ENCODE data around the gene ZNF195.
"Not testable (repeated sequence)": the region's sequence is repeated elsewhere in the genome, so short reads cannot be mapped to it uniquely, and the experiment has no call there.

Gene ZNF195

GRCh38 chr11:3346587-3346986, 32.4 kb downstream of the ZNF195 start:
- DNase-seq = no peak

GRCh38 chr11:3345736-3346135, 33.2 kb downstream of the ZNF195 start:
- no peak for DNase-seq

GRCh38 chr11:3344327-3345174, 34.4 kb downstream of the ZNF195 start:
- no peak for DNase-seq

- DNase-seq = no peak
These were observed 36.2 kb downstream of the ZNF195 start for GRCh38 chr11:3342709-3343108.

DNA sequence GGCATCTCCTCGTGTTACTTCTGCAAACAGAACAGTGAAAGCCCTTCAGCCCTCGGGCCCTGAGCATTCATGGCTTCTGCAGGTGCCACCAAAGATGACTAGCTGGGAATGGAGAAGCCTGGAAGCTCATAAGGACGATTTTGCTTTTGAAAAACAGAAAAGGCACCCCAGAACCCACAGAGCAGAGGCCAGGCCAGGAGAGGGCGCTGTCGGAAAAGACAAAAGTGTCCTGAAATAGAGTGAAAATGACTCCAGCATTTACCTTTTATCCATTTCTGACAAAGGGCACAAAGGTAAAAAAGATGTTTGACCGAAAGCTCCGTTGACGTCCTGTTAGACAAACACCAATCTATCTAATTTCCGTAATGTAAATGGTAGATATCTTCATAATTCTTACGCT, 37.6 kb downstream of the ZNF195 start:
- peak; percentile 6 to 36 for DNase-seq

DNA sequence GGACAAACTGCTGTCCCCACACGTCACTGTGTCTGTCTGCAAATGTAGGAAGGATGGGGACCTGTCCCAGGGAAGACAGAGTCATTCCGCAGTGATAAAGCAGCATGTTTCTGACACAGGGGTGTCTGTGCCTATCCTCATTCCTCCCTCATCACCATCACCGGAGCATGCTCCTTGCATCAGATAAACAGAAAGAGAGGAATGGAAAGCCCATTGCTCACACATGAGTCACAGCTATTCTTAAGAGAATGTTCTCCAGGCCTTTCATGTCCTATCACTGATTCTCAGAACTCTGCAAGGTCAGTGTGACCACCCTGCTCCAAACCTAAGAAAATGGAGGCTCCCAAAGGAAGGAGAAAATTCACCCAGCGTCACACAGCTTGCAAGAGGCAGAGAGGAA, 38.9 kb downstream of the ZNF195 start:
- DNase-seq = no peak

DNA sequence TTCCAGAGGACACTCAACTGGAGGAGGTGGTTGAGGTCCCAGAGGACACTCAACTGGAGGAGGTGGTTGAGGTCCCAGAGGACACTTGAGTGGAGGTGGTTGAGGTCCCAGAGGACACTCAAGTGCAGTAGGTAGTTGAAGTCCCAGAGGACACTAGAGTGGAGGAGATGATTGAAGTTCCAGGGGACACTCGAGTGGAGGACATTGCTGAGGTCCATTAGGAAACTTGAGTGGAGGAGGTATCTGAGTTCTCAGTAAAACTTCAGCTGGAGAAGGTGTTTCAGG, 39.7 kb downstream of the ZNF195 start:
- DNase-seq = no peak

GRCh38 chr11:3338569-3339339, 40.2 kb downstream of the ZNF195 start:
- DNase-seq = no peak

DNA sequence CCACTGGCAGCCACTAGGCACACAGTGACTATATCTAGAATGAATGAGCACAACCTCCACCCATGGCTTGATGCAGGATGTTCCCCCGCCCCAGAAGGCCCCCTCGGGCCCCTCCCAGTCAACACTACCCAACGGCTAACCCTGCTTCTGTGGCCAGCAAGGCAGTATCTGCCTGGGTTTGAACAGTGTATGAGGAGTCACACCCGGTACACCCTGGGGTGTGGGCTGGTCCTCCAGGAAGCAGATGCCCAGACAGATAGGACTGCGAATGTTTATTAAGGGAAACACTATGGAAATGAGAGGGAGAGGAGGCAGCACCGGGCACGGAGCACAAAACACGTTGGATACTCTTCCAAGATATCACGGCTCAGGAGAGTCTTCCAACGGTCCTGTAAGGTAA, 42.5 kb downstream of the ZNF195 start:
- not testable (repeated sequence) for DNase-seq

DNA sequence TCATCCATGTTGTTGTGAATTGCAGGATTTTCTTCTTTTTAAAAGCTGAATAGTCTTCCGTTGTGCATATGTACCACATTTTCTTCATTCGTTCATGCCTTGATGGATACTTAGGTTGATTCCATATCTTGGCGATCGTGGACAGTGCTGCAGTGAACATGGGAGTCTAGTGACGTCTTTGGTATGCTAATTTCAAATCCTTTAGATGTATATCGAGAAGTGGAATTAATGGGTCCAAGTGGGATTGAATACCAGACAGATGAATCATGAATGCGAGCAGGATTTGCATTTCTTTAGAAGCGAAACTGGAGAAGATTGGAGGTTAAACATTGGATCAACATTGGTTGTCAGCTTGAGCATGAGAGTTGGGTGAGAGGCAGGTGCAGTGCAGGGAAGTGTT, 45.8 kb downstream of the ZNF195 start:
- DNase-seq = not testable (repeated sequence)

DNA sequence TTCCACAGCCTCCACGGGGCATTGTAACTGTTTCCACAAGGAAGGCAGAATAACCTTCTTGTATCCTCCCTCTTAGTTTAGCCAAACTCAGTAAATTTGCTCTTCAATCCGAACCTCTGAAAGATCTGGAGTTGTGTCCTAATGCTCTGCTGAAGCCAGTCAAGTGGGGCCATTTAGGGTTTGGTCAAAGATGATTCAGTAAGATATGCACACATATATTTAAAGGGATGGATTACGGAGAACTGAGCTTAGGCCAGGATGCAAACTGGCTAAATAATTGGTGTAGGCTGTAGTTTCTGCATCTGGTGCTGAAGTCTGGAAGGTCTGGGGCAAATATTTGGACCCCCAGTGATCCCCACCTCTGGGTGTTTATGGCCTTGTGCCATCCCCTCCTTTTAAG, 47.9 kb downstream of the ZNF195 start:
- DNase-seq = not testable (repeated sequence)

DNA sequence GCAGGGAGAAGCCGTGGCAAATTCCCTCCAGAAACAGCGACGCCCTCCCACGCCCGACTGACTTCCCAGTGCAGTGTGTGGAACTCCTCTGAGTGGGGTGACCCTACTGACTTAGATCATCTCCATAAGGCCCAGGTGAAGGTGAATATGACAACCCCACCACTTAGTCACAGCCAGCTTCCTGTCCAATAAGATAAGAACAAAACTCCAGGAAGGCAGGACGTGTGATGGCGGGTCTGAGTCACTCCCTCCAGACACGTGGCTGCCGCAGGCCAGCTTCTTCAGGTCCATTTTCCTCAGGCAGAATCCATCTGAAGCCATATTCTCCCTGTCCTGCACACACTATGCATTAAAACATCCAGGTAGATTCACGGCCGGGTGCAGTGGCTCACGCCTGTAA, 48.9 kb downstream of the ZNF195 start:
- not testable (repeated sequence) for DNase-seq

- DNase-seq = not testable (repeated sequence)
These were observed 50.4 kb downstream of the ZNF195 start for GRCh38 chr11:3328503-3328902.

DNA sequence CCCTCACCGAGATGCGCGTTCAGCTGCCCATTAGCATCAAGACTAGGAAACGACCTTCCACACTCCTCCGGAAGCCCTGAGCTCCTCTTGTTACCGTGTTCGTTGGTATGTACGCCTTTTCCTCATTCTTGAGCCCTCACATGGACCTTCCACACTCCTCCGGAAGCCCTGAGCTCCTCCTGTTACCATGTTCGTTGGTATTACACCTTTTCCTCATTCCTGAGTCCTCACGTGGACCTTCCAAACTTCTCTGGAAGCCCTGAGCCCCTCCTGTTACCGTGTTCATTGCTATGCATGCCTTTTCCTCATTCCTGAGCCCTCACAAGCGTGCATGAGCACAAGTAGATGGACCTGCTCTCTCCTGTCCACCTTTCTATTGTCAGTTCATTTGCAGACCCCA, 52.5 kb downstream of the ZNF195 start:
- DNase-seq = not testable (repeated sequence)

- DNase-seq = not testable (repeated sequence)
These were observed 54.2 kb downstream of the ZNF195 start for GRCh38 chr11:3324724-3325123.

Data from bone marrow (tissue), 2 donors.